Measurements from ENCODE around the gene MYOG. TPM values are rescaled to one million over a fixed set of nuclear protein-coding genes. Genes with fewer than 3 reads are reported as not detected.
A peak's percentile ranks its signal among the peaks of the same experiment; 100 is the strongest.

The MYOG gene
- total and polyA plus RNA-seq, 2 experiments from 2014 or later, result not detected

GRCh38 chr1:203126151-203126865 is 40.5 kb upstream of the MYOG start:
- Mint-ChIP-seq H3K36me3 (ENCODE audit: low read depth) (no peaks in the 10 kb centered on the region), H3K9me3 (no peaks in the 10 kb centered on the region; the same call in 2 of the 3 replicates), H3K27ac (no peak overlapping the region), H3K4me1 (peaks cover 34% of the 10 kb centered on the region), H3K4me3 (peak overlapping the region; percentile 72; the same call in 1 of the 3 replicates), H3K27me3 (ENCODE audit: insufficient read depth, low read depth, poor library complexity) (peaks cover 42% of the 10 kb centered on the region)
- no peaks in the 10 kb centered on the region for H3K9me2 ChIP-seq (ENCODE audit: insufficient read depth)
- H3K79me2 ChIP-seq (replicated peaks; ENCODE audit: insufficient read depth), result no peaks in the 10 kb centered on the region
- no peak overlapping the region for H3K27ac ChIP-seq (ENCODE audit: low read depth)
- H4K20me1 ChIP-seq (replicated peaks; ENCODE audit: insufficient read depth), result no peaks in the 10 kb centered on the region
- H3K27me3 ChIP-seq (ENCODE audit: insufficient read depth), result peaks cover 35% of the 10 kb centered on the region
- H3K36me3 ChIP-seq (ENCODE audit: insufficient read depth), result no peaks in the 10 kb centered on the region
- peaks cover 15% of the 10 kb centered on the region for H3K4me1 ChIP-seq (ENCODE audit: insufficient read depth)
- peak overlapping the region; percentile 83 for H3K4me3 ChIP-seq
- H3F3A ChIP-seq (replicated peaks; ENCODE audit: low read depth), result 0 out of 2 replicates have a peak, but pooled peaks cover 3% of the 10 kb centered on the region
- DNase-seq (ENCODE audit: low spot score) (peak; percentile 79), ATAC-seq (peak; percentile 18)
- peak overlapping the region; percentile 99 for H2AFZ ChIP-seq
- peak overlapping the region; percentile 98 for H3K4me2 ChIP-seq
- no peak for TF ChIP-seq JUNB (IDR thresholded peaks at IDR 0.05; ENCODE audit: unreplicated experiment)
- TF ChIP-seq NANOG (IDR thresholded peaks at IDR 0.05; ENCODE audit: borderline replicate concordance), result no peak
- no peak for TF ChIP-seq CREB1 (CRISPR knock-in tag; IDR thresholded peaks at IDR 0.05; ENCODE audit: low read depth)
- TF ChIP-seq ZNF114 (CRISPR knock-in tag; IDR thresholded peaks at IDR 0.05), result no peak
- TF ChIP-seq CTCF (conservative IDR thresholded peaks at IDR 0.05; ENCODE audit: low read depth in 2 of 2), result peak; percentile 53 to 58
- TF ChIP-seq REST (IDR thresholded peaks at IDR 0.05; ENCODE audit: unreplicated experiment), result no peak

DNA sequence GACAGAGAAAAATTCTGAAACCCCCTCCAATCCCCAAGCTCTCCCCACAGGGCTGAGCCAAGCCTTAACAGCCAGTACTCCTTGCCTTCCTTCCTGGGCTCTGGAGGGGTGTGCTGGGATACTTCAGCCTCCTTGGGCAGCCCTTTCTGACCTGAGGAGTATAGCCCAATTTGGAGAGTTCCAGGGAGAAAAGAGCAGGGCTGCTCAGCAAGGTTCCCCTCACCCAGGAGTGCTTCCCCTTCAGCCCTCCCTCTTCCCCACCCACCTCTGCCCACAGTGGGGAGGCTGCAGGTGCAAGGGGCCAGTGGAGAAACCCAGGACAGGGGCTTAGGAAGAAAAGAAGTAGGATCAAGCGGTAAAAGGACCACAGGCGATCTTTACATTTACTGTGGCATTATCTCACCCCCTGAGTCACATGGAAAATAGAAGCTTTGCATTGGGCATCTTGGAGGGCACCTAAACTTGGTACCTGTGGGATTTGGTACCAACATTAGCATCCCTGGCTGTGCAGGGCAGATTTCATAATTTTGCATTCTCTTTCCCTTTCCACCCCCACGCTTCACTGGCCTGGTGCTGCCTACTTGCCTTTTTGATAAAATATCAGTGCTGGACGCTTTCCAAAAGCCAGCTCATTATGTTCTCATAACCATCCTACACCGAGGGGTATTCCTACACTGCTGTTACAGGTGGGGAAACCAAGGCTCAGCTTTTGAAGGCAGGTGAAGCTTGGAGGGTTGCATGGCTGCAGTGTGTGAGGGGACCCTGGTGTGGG is 38.9 kb upstream of the MYOG start:
- no peak for ATAC-seq
- DNase-seq (ENCODE audit: low spot score), result no peak
- Histone ChIP-seq H2AFZ (no peak overlapping the region), H3K9me2 (ENCODE audit: insufficient read depth) (no peaks in the 10 kb centered on the region), H3K79me2 (replicated peaks; ENCODE audit: insufficient read depth) (no peaks in the 10 kb centered on the region), H3K27ac (ENCODE audit: low read depth) (no peak overlapping the region), H3F3A (replicated peaks; ENCODE audit: low read depth) (0 out of 2 replicates have a peak, but pooled peaks cover 3% of the 10 kb centered on the region), H3K27me3 (ENCODE audit: insufficient read depth) (peaks cover 35% of the 10 kb centered on the region), H4K20me1 (replicated peaks; ENCODE audit: insufficient read depth) (no peaks in the 10 kb centered on the region), H3K4me1 (ENCODE audit: insufficient read depth) (peaks cover 15% of the 10 kb centered on the region), H3K4me3 (no peak overlapping the region), H3K4me2 (no peak overlapping the region), H3K36me3 (ENCODE audit: insufficient read depth) (no peaks in the 10 kb centered on the region)
- Mint-ChIP-seq H3K4me1 (peaks cover 34% of the 10 kb centered on the region), H3K27ac (no peak overlapping the region), H3K27me3 (ENCODE audit: insufficient read depth, low read depth, poor library complexity) (peaks cover 44% of the 10 kb centered on the region), H3K4me3 (no peak overlapping the region), H3K9me3 (no peaks in the 10 kb centered on the region; the same call in 2 of the 3 replicates), H3K36me3 (ENCODE audit: low read depth) (no peaks in the 10 kb centered on the region)
- TF ChIP-seq CTCF (conservative IDR thresholded peaks at IDR 0.05; ENCODE audit: low read depth in 2 of 2), result no peak
- no peak for TF ChIP-seq JUNB (IDR thresholded peaks at IDR 0.05; ENCODE audit: unreplicated experiment)
- TF ChIP-seq POLR2AphosphoS5 (IDR thresholded peaks at IDR 0.05; ENCODE audit: low read depth), result no peak
- TF ChIP-seq EZH2 (IDR thresholded peaks at IDR 0.05; ENCODE audit: low read depth, unreplicated experiment), result no peak
- TF ChIP-seq STAT1 (IDR thresholded peaks at IDR 0.05; ENCODE audit: unreplicated experiment), result no peak
- TF ChIP-seq CREB1 (CRISPR knock-in tag; IDR thresholded peaks at IDR 0.05; ENCODE audit: low read depth), result no peak
- TF ChIP-seq EZH2phosphoT487 (IDR thresholded peaks at IDR 0.05; ENCODE audit: unreplicated experiment), result no peak
- no peak for TF ChIP-seq NANOG (IDR thresholded peaks at IDR 0.05; ENCODE audit: borderline replicate concordance)
- no peak for TF ChIP-seq REST (IDR thresholded peaks at IDR 0.05; ENCODE audit: unreplicated experiment)
